CD4-positive, alpha-beta T cell treated with Interleukin-21 for 1 hour (primary cell): ENCODE measurements around the gene OSBPL1A.
"Not testable (repeated sequence)": the region's sequence is repeated elsewhere in the genome, so short reads cannot be mapped to it uniquely, and the experiment has no call there.

Experiments used
- DNase-seq: peaks from one replicate; pipeline ENCODE4 v3.0.0-alpha.2; 2020

Gene OSBPL1A

GRCh38 chr18:24176727-24177416 is 220.8 kb downstream of the OSBPL1A start:
- peak; percentile 16 for DNase-seq

GRCh38 chr18:24173997-24174396 is 223.6 kb downstream of the OSBPL1A start:
- no peak for DNase-seq

GRCh38 chr18:24170360-24170759 is 227.3 kb downstream of the OSBPL1A start:
- DNase-seq = no peak

GRCh38 chr18:24168496-24168895 is 229.1 kb downstream of the OSBPL1A start:
- no peak for DNase-seq

- no peak for DNase-seq
Observed at GRCh38 chr18:24161304-24161703, 236.3 kb downstream of the OSBPL1A start.

- DNase-seq = no peak
Observed at GRCh38 chr18:24160086-24160485, 237.5 kb downstream of the OSBPL1A start.

- no peak for DNase-seq
Observed at GRCh38 chr18:24157855-24158254, 239.8 kb downstream of the OSBPL1A start.

GRCh38 chr18:24153397-24153796 is 244.2 kb downstream of the OSBPL1A start:
- no peak for DNase-seq

GRCh38 chr18:24149591-24149990 is 248.0 kb downstream of the OSBPL1A start:
- DNase-seq = not testable (repeated sequence)

- DNase-seq = no peak
Observed at GRCh38 chr18:24142376-24142775, 255.2 kb downstream of the OSBPL1A start.

GRCh38 chr18:24140697-24141096 is 256.9 kb downstream of the OSBPL1A start:
- no peak for DNase-seq

- peak; percentile 85 for DNase-seq
Observed at GRCh38 chr18:24138789-24139616, 258.6 kb downstream of the OSBPL1A start, which contains the start of gene CABYR. TSS of gene CABYR (plus strand) at chr18:24139062. CDS start at chr18:24143115, 4,053 bp downstream.

- no peak for DNase-seq
Observed at GRCh38 chr18:24138409-24138788, 259.2 kb downstream of the OSBPL1A start.

GRCh38 chr18:24136967-24137373 is 260.7 kb downstream of the OSBPL1A start:
- peak; percentile 7 for DNase-seq

GRCh38 chr18:24130494-24130893 is 267.1 kb downstream of the OSBPL1A start:
- no peak for DNase-seq

GRCh38 chr18:24128700-24129099 is 268.9 kb downstream of the OSBPL1A start:
- DNase-seq = no peak

GRCh38 chr18:24127735-24128134 is 269.9 kb downstream of the OSBPL1A start:
- no peak for DNase-seq

GRCh38 chr18:24126155-24126961 is 271.3 kb downstream of the OSBPL1A start:
- DNase-seq = no peak

- no peak for DNase-seq
Observed at GRCh38 chr18:24121625-24122024, 276.0 kb downstream of the OSBPL1A start.

- DNase-seq = no peak
Observed at GRCh38 chr18:24120676-24121075, 276.9 kb downstream of the OSBPL1A start.

- DNase-seq = peak; percentile 82
Observed at GRCh38 chr18:24118750-24119577, 278.7 kb downstream of the OSBPL1A start.

GRCh38 chr18:24115628-24116027 is 282.0 kb downstream of the OSBPL1A start:
- DNase-seq = no peak
